ENCODE results near the gene TNFRSF21. TPM values are rescaled to one million over a fixed set of nuclear protein-coding genes. Genes with fewer than 3 reads are reported as not detected.

Gene TNFRSF21
- total and polyA plus RNA-seq, 10 of the 15 experiments (the other 5 are each of a cell fraction or from before 2014, with no cell fraction given): 0.09 to 1.0 (median 0.27) TPM

- 37% methylated on average over 6 of the region's 6 CpGs for WGBS (ENCODE audit: insufficient coverage, insufficient replicate concordance, low lambda C conversion rate, missing lambda C conversion rate)
- H2AFZ ChIP-seq (ENCODE audit: control insufficient read depth, low read depth, low read length): no peak overlapping the region
- intact Hi-C loops (cut with micrococcal nuclease; ENCODE audit: unreplicated experiment) (no loop called here), in situ Hi-C loops (cut with MboI) (no loop called here)
- TF ChIP-seq KDM1A (IDR thresholded peaks at IDR 0.05; ENCODE audit: borderline replicate concordance) (no peak), CBX3 (IDR thresholded peaks at IDR 0.05; ENCODE audit: borderline replicate concordance, low read depth) (no peak), LARP7 (IDR thresholded peaks at IDR 0.05) (no peak), NFYA (IDR thresholded peaks at IDR 0.05; ENCODE audit: borderline replicate concordance, low read depth, low read length) (no peak), RB1 (IDR thresholded peaks at IDR 0.05; ENCODE audit: borderline replicate concordance) (no peak), SUPT20H (IDR thresholded peaks at IDR 0.05; ENCODE audit: borderline replicate concordance, control insufficient read depth, low read depth, low read length) (no peak), DPF2 (IDR thresholded peaks at IDR 0.05) (no peak), HCFC1 (IDR thresholded peaks at IDR 0.05; ENCODE audit: low read length) (no peak), NFXL1 (IDR thresholded peaks at IDR 0.05; ENCODE audit: borderline replicate concordance) (no peak), ASH2L (IDR thresholded peaks at IDR 0.05; ENCODE audit: borderline replicate concordance, low read depth) (no peak), ETV6 (conservative IDR thresholded peaks at IDR 0.05 in 1 of 2, IDR thresholded peaks at IDR 0.05 in 1 of 2; ENCODE audit: borderline replicate concordance in 1 of 2, low read depth in 1 of 2) (no peak), PAX8 (IDR thresholded peaks at IDR 0.05) (no peak), EED (IDR thresholded peaks at IDR 0.05; ENCODE audit: low read depth) (no peak), RAD21 (IDR thresholded peaks at IDR 0.05; ENCODE audit: insufficient read depth, low read depth, low read length) (no peak), STAT1 (conservative IDR thresholded peaks at IDR 0.05) (no peak), ZNF687 (IDR thresholded peaks at IDR 0.05) (no peak)
- H3K4me1 ChIP-seq (ENCODE audit: control insufficient read depth, insufficient read depth, low read length): no peaks in the 10 kb centered on the region
- POLR2A ChIA-PET: no interaction called here
- no peaks in the 10 kb centered on the region for H3K36me3 ChIP-seq (ENCODE audit: control insufficient read depth in 2 of 2, insufficient read depth in 2 of 2, low read length in 1 of 2)
- no peaks in the 10 kb centered on the region for H3K79me2 ChIP-seq (ENCODE audit: control insufficient read depth, insufficient read depth, low read length)
- no peak overlapping the region for H3K4me3 ChIP-seq
- H3K9ac ChIP-seq (ENCODE audit: control insufficient read depth, insufficient read depth, low read length): no peak overlapping the region
- H3K27ac ChIP-seq (ENCODE audit: control insufficient read depth, insufficient read depth): no peak overlapping the region
- no peak overlapping the region for H3K4me2 ChIP-seq (ENCODE audit: control insufficient read depth, insufficient read depth)
- RAD21 ChIA-PET (ENCODE audit: unreplicated experiment): no interaction called here
- FAIRE-seq: no peak
- no peaks in the 10 kb centered on the region for H4K20me1 ChIP-seq (ENCODE audit: control insufficient read depth, insufficient read depth)
- SMC1A ChIA-PET (ENCODE audit: uncharacterized antibody, unreplicated experiment): no interaction called here
- 0 out of 4 replicates have a peak, but pooled peaks cover 0 to 2% of the 10 kb centered on the region in 2 experiments for H3K27me3 ChIP-seq (replicated peaks in 1 of 2; ENCODE audit: control insufficient read depth in 2 of 2, insufficient read depth in 2 of 2, low read length in 1 of 2)
- no peak for DNase-seq (ENCODE audit: low read depth, low spot score)
- no peaks in the 10 kb centered on the region for H3K9me3 ChIP-seq (replicated peaks; ENCODE audit: control insufficient read depth, insufficient read depth, low read length)
- CTCF ChIA-PET: interaction anchor here (0.6 kb wide), 1 partner anchor 1922 kb away, joined by 3 read pairs; no protein-coding TSS in a partner anchor
- no TSS peak for BruUV-seq (replicated peaks)
- no peak for ATAC-seq
Observed at GRCh38 chr6:47267301-47267700, 42.4 kb downstream of the TNFRSF21 start.
